K562 (cell line): Measurements from ENCODE around the gene SARS1. TPM values are rescaled to one million over a fixed set of nuclear protein-coding genes. Genes with fewer than 3 reads are reported as not detected.

Experiments
- CAMTA2 ChIP-seq: fragments of 250-450 bp; sonication (Bioruptor Pico); conservative IDR thresholded peaks from 2 replicates; pipeline ENCODE4 v1.5.1; 2022
- E4F1 ChIP-seq: fragments of 250-450 bp; sonication (Bioruptor Pico); IDR thresholded peaks from 2 replicates; pipeline ENCODE4 v1.5.0; 2021; ENCODE audit warnings: mild to moderate bottlenecking, borderline replicate concordance
- FOXM1 ChIP-seq, 2 experiments: fragments of 450-650 bp in 1 of 2; sonication (generic) in 1 of 2; formaldehyde crosslinking in 1 of 2; IDR thresholded peaks; 2 replicates each; pipeline versions ENCODE4 v1.6.1 to v1.9.0; 2017 to 2022; ENCODE audit warnings: low read depth in 2 of 2, mild to moderate bottlenecking in 2 of 2, missing genetic modification reagents in 1 of 2, moderate library complexity in 1 of 2
- GTF2B ChIP-seq: IDR thresholded peaks from 2 replicates; pipeline ENCODE4 v1.6.1; 2011; ENCODE audit not compliant: insufficient read length; ENCODE audit errors: extremely low read depth
- HOMEZ ChIP-seq: fragments of 250-450 bp; sonication (Bioruptor Pico); IDR thresholded peaks from 2 replicates; pipeline ENCODE4 v1.4.0; 2020; ENCODE audit warnings: mild to moderate bottlenecking, moderate library complexity
- MTA2 ChIP-seq: fragments of 450-650 bp; IDR thresholded peaks from 2 replicates; pipeline ENCODE4 v1.6.1; 2016; ENCODE audit warnings: low read depth
- MYNN ChIP-seq, 2 experiments: sonication (generic); formaldehyde crosslinking in 1 of 2; IDR thresholded peaks; 2 replicates each; pipeline versions ENCODE4 v1.5.0 to v1.6.1; 2016 to 2020; ENCODE audit warnings: antibody characterized with exemption in 1 of 2, missing genetic modification reagents in 1 of 2
- NFE2L1 ChIP-seq: fragments of 450-650 bp; IDR thresholded peaks from 2 replicates; pipeline ENCODE4 v1.6.1; 2016; ENCODE audit warnings: missing genetic modification characterization, low read depth, mild to moderate bottlenecking, missing compliant biosample characterization, moderate library complexity, borderline replicate concordance
- NFIX ChIP-seq: fragments of 250-450 bp; sonication (Bioruptor Pico); IDR thresholded peaks from 2 replicates; pipeline ENCODE4 v1.4.0; 2020; ENCODE audit warnings: low read depth, mild to moderate bottlenecking, moderate library complexity
- POLR2AphosphoS5 ChIP-seq: IDR thresholded peaks from 2 replicates; pipeline ENCODE4 v1.6.1; 2011; ENCODE audit warnings: mild to moderate bottlenecking, low read depth, low read length, moderate library complexity; ENCODE audit not compliant: control insufficient read depth, insufficient read depth
- SIN3A ChIP-seq, 2 experiments: fragments of 150-350 bp in 1 of 2; IDR thresholded peaks; 2 replicates each; pipeline ENCODE4 v1.6.1; 2011 to 2016; ENCODE audit warnings: borderline replicate concordance in 2 of 2, low read depth in 2 of 2, low read length in 2 of 2, mild to moderate bottlenecking in 2 of 2, moderate library complexity in 2 of 2; ENCODE audit not compliant: control insufficient read depth in 1 of 2
- SRSF7 ChIP-seq: fragments of 200-400 bp; formaldehyde crosslinking; optimal IDR thresholded peaks from 2 replicates; pipeline ENCODE3; 2017; ENCODE audit warnings: mild to moderate bottlenecking, low read depth, low read length
- TBP ChIP-seq: optimal IDR thresholded peaks from 2 replicates; pipeline ENCODE3; 2011; ENCODE audit warnings: low read depth, low read length, improper control_type of control experiment
- UBTF ChIP-seq, 2 experiments: IDR thresholded peaks; 2 replicates each; pipeline ENCODE4 v1.6.1; 2012; ENCODE audit warnings: improper control_type of control experiment in 2 of 2, low read depth in 2 of 2, low read length in 2 of 2, borderline replicate concordance in 1 of 2
- ZNF408 ChIP-seq: fragments of 250-450 bp; sonication (Bioruptor Pico); IDR thresholded peaks from 2 replicates; pipeline ENCODE4 v1.4.0; 2020; ENCODE audit warnings: low read depth, mild to moderate bottlenecking, moderate library complexity
- ZNF655 ChIP-seq: fragments of 250-450 bp; sonication (Bioruptor Pico); IDR thresholded peaks from 2 replicates; pipeline ENCODE4 v1.5.0; 2021
- ZNF785 ChIP-seq: fragments of 250-450 bp; sonication (Bioruptor Pico); IDR thresholded peaks from 2 replicates; pipeline ENCODE4 v1.4.0; 2020; ENCODE audit warnings: mild to moderate bottlenecking
- polyA plus RNA-seq, 8 experiments: library from polyadenylated mRNA; depleted of rRNA in 4 of 8; stranded (reverse) in 5 of 8; unstranded in 3 of 8; fragments of >200 nt; fragmentation: Nextera tagmentation in 2 of 8; fragmentation: Illumina TruSeq in 1 of 8; extraction: Ambion mirVana in 2 of 8; extraction: Trizol in 1 of 8; gene quantifications; 2 replicates each; pipeline versions ENCODE4 v1.2.1 to v1.2.3, GENCODE V29; 2011 to 2014; ENCODE audit warnings: inconsistent platforms in 1 of 8, missing spikeins in 1 of 8
- total RNA-seq, 7 experiments: library from RNA; depleted of rRNA in 6 of 7; stranded (reverse); fragments of >200 nt in 6 of 7; fragmentation: Illumina TruSeq in 2 of 7; extraction: Trizol in 2 of 7; gene quantifications; 2 replicates each; pipeline versions ENCODE4 v1.2.1 to v1.2.3, GENCODE V29; 2011 to 2021; ENCODE audit warnings: low replicate concordance in 1 of 7

Gene SARS1
- total and polyA plus RNA-seq, 9 of the 15 experiments (the other 6 are each of a cell fraction or from before 2014, with no cell fraction given): 221 to 623 (median 254) TPM

GRCh38 chr1:109181085-109181806, 32.5 kb upstream of the SARS1 start (continued):
- TF ChIP-seq HOMEZ (no peak), MYNN (IDR thresholded peaks at IDR 0.05) (no peak; the same call in 1 of the 2 replicates), MYNN (CRISPR knock-in tag; IDR thresholded peaks at IDR 0.05) (no peak), SRSF7 (no peak), NFE2L1 (no peak), SIN3A (IDR thresholded peaks at IDR 0.05; ENCODE audit: borderline replicate concordance in 2 of 2, control insufficient read depth in 1 of 2, low read depth in 2 of 2, low read length in 2 of 2) (no peak), UBTF (IDR thresholded peaks at IDR 0.05; ENCODE audit: borderline replicate concordance in 1 of 2, low read depth in 2 of 2, low read length in 2 of 2) (no peak), FOXM1 (IDR thresholded peaks at IDR 0.05; ENCODE audit: low read depth) (peak; percentile 30; the same call in 1 of the 2 replicates), FOXM1 (CRISPR knock-in tag; IDR thresholded peaks at IDR 0.05; ENCODE audit: low read depth) (no peak), ZNF785 (CRISPR knock-in tag) (no peak), E4F1 (CRISPR knock-in tag) (no peak), NFIX (CRISPR knock-in tag) (no peak), POLR2AphosphoS5 (peak; percentile 68; the same call in 1 of the 2 replicates), MTA2 (no peak; the same call in 1 of the 2 replicates), ZNF408 (CRISPR knock-in tag) (no peak), TBP (peak; percentile 48), GTF2B (no peak), CAMTA2 (CRISPR knock-in tag) (no peak), ZNF655 (CRISPR knock-in tag) (no peak)
